Neural cell (in vitro differentiated cells): ENCODE results near the gene ACRV1. TPM values are rescaled to one million over a fixed set of nuclear protein-coding genes. Genes with fewer than 3 reads are reported as not detected.
"Not testable (repeated sequence)": the region's sequence is repeated elsewhere in the genome, so short reads cannot be mapped to it uniquely, and the experiment has no call there.

Experiments
- H2AFZ ChIP-seq: fragments of 200-600, 300-800 bp; sonication (generic), shearing (Covaris generic); 2 replicates; pipeline ENCODE4 v1.6.0; 2014; ENCODE audit warnings: low read depth, mild to moderate bottlenecking, antibody characterized with exemption, low read length, moderate library complexity
- H3F3A ChIP-seq: fragments of 200-600 bp; shearing (Covaris generic); 2 replicates; pipeline ENCODE4 v1.6.1; 2016; ENCODE audit warnings: mild to moderate bottlenecking, moderate library complexity, mixed read lengths, antibody characterized with exemption, low read length; ENCODE audit not compliant: insufficient read depth, poor library complexity, severe bottlenecking
- H3K27ac ChIP-seq: fragments of 200-600, 300-800 bp; sonication (generic), shearing (Covaris generic); 2 replicates; pipeline ENCODE4 v1.5.1; 2014; ENCODE audit warnings: mild to moderate bottlenecking, low read length, moderate library complexity
- H3K27me3 ChIP-seq: fragments of 300-800, 200-600 bp; sonication (generic), shearing (Covaris generic); 2 replicates; pipeline ENCODE4 v1.6.0; 2014; ENCODE audit warnings: mild to moderate bottlenecking, low read depth, low read length, moderate library complexity; ENCODE audit not compliant: insufficient read depth
- H3K36me3 ChIP-seq: fragments of 300-800, 200-600 bp; sonication (generic), shearing (Covaris generic); 2 replicates; pipeline ENCODE4 v1.5.1; 2014; ENCODE audit warnings: mild to moderate bottlenecking, antibody characterized with exemption, low read length, moderate library complexity; ENCODE audit not compliant: insufficient read depth
- H3K4me2 ChIP-seq: fragments of 300-800, 200-600 bp; sonication (generic), shearing (Covaris generic); 2 replicates; pipeline ENCODE4 v1.6.0; 2014; ENCODE audit warnings: mild to moderate bottlenecking, low read length
- H3K4me3 ChIP-seq: fragments of 300-800, 200-600 bp; sonication (generic), shearing (Covaris generic); 2 replicates; pipeline ENCODE4 v1.5.1; 2014; ENCODE audit warnings: mild to moderate bottlenecking, low read length, moderate library complexity
- H3K79me2 ChIP-seq: fragments of 200-600 bp; shearing (Covaris generic); replicated peaks from 2 replicates; pipeline ENCODE4 v1.6.0; 2014; ENCODE audit warnings: mild to moderate bottlenecking, low read length, moderate library complexity; ENCODE audit not compliant: insufficient read depth
- H3K9ac ChIP-seq: fragments of 300-800, 200-600 bp; sonication (generic), shearing (Covaris generic); 2 replicates; pipeline ENCODE4 v1.6.1; 2016; ENCODE audit warnings: mild to moderate bottlenecking, low read length, mixed read lengths
- H3K9me2 ChIP-seq: fragments of 200-600 bp; shearing (Covaris generic); 2 replicates; pipeline ENCODE4 v1.6.1; 2016; ENCODE audit warnings: mild to moderate bottlenecking, low read length, mixed read lengths; ENCODE audit not compliant: insufficient read depth
- H3K9me3 ChIP-seq: fragments of 200-600, 300-800 bp; sonication (generic), shearing (Covaris generic); 2 replicates; pipeline ENCODE4 v1.6.1; 2016; ENCODE audit warnings: mild to moderate bottlenecking, mixed run types, low read length, moderate library complexity, mixed read lengths
- H4K20me1 ChIP-seq: fragments of 200-600 bp; shearing (Covaris generic); 2 replicates; pipeline ENCODE4 v1.6.1; 2016; ENCODE audit warnings: mild to moderate bottlenecking, mixed run types; ENCODE audit not compliant: insufficient read depth
- EP300 ChIP-seq: fragments of 450-650 bp; conservative IDR thresholded peaks from 2 replicates; pipeline ENCODE4 v1.6.1; 2014; ENCODE audit warnings: antibody characterized with exemption, mild to moderate bottlenecking, moderate library complexity; ENCODE audit not compliant: poor library complexity, severe bottlenecking
- EZH2 ChIP-seq: fragments of 200-600, 300-800 bp; shearing (Covaris generic), sonication (generic); IDR thresholded peaks from 2 replicates; pipeline ENCODE4 v1.6.1; 2014; ENCODE audit warnings: antibody characterized with exemption, low read length, borderline replicate concordance, mild to moderate bottlenecking; ENCODE audit not compliant: insufficient read depth, poor library complexity, severe bottlenecking
- MXI1 ChIP-seq: fragments of 450-650 bp; conservative IDR thresholded peaks from 2 replicates; pipeline ENCODE4 v1.6.1; 2014; ENCODE audit warnings: antibody characterized with exemption, mild to moderate bottlenecking; ENCODE audit not compliant: poor library complexity, severe bottlenecking
- POLR2AphosphoS5 ChIP-seq: IDR thresholded peaks from 2 replicates; pipeline ENCODE4 v1.6.1; 2012
- RAD21 ChIP-seq: fragments of 450-650 bp; conservative IDR thresholded peaks from 2 replicates; pipeline ENCODE4 v1.6.1; 2014; ENCODE audit warnings: antibody characterized with exemption, mild to moderate bottlenecking, moderate library complexity
- SMC3 ChIP-seq: fragments of 450-650 bp; conservative IDR thresholded peaks from 2 replicates; pipeline ENCODE4 v1.6.1; 2014; ENCODE audit warnings: antibody characterized with exemption, mild to moderate bottlenecking, moderate library complexity; ENCODE audit not compliant: poor library complexity
- TAF1 ChIP-seq: IDR thresholded peaks from 2 replicates; pipeline ENCODE4 v1.6.1; 2012; ENCODE audit warnings: low read depth
- polyA plus RNA-seq: library from polyadenylated mRNA; depleted of rRNA; stranded (reverse); fragments of >200 nt; gene quantifications from 2 replicates; pipeline ENCODE4 v1.2.3, GENCODE V29; 2014
- TF ChIP-seq, protein P1 (sequence below): IDR thresholded peaks from 2 replicates; pipeline ENCODE4 v1.6.1; 2012; ENCODE audit warnings: borderline replicate concordance
- TF ChIP-seq, protein P2 (sequence below): fragments of 450-650 bp; IDR thresholded peaks from 2 replicates; pipeline ENCODE4 v1.5.1; 2014; ENCODE audit warnings: antibody characterized with exemption, mild to moderate bottlenecking, moderate library complexity; ENCODE audit not compliant: poor library complexity, severe bottlenecking

The ACRV1 gene
- polyA plus RNA-seq, 1 donor from 2014 or later, result 0.52 TPM

DNA sequence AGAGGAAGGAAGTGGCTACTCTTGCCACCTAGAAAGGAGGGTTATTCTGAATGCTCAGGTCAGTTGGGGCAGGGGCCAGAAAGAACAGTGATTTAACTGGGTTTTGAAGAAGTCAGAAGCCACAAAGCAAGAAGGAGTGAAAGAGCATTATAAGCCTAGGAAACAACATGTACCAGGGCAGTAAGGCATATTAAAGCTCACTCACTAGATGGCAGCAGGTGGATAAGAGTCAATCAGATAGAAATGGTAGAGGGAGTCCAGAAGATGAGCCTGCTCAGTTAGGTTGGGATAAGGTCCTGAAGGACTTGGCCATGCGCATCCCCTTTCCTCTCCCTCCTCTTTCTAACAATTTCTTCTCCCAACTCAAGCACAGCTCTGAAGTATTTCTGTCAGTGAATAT is 43.5 kb upstream of the ACRV1 start:
- H3K4me2 ChIP-seq, result no peak overlapping the region
- no peak overlapping the region for H3K9ac ChIP-seq
- H3K79me2 ChIP-seq, result no peaks in the 10 kb centered on the region
- no peaks in the 10 kb centered on the region for H3K27me3 ChIP-seq
- H3K4me3 ChIP-seq, result no peak overlapping the region
- H3F3A ChIP-seq, result no peaks in the 10 kb centered on the region
- H3K27ac ChIP-seq, result no peak overlapping the region
- no peaks in the 10 kb centered on the region for H3K9me2 ChIP-seq
- TF ChIP-seq MXI1 (no peak), RAD21 (peak; percentile 11), EZH2 (no peak)
- H3K36me3 ChIP-seq, result no peaks in the 10 kb centered on the region
- no peak overlapping the region for H2AFZ ChIP-seq
- H4K20me1 ChIP-seq, result no peaks in the 10 kb centered on the region
- H3K9me3 ChIP-seq, result no peaks in the 10 kb centered on the region

DNA sequence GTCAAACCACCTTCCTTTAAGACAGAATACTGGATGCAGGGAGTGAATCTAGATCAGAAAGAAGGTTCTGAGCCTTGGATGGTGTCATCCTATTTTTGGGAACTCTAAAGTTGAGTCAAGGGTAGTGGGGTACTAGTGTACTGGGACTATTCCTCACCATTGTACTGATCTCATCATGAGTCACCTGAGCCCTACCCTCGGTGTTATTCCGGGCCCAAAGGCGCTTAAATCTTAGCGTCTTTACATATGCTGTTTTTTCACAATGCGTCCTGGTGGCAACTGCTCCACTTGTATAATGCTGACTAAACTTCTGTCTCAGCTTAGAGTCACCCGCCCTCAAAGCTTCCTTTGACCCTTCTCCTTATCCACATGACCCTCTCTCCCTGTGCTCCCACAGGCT is 40.1 kb upstream of the ACRV1 start:
- Histone ChIP-seq H3K4me2 (no peak overlapping the region), H3K79me2 (no peaks in the 10 kb centered on the region), H3K36me3 (no peaks in the 10 kb centered on the region), H3K27ac (no peak overlapping the region), H3K27me3 (no peaks in the 10 kb centered on the region), H3K9me3 (no peaks in the 10 kb centered on the region), H4K20me1 (no peaks in the 10 kb centered on the region), H3K9ac (no peak overlapping the region), H2AFZ (no peak overlapping the region), H3F3A (no peaks in the 10 kb centered on the region), H3K9me2 (no peaks in the 10 kb centered on the region), H3K4me3 (no peak overlapping the region)
- TF ChIP-seq TAF1 (no peak), EP300 (no peak), SMC3 (no peak), EZH2 (no peak), RAD21 (no peak), MXI1 (no peak), POLR2AphosphoS5 (no peak)
- TF ChIP-seq, protein P1, sequence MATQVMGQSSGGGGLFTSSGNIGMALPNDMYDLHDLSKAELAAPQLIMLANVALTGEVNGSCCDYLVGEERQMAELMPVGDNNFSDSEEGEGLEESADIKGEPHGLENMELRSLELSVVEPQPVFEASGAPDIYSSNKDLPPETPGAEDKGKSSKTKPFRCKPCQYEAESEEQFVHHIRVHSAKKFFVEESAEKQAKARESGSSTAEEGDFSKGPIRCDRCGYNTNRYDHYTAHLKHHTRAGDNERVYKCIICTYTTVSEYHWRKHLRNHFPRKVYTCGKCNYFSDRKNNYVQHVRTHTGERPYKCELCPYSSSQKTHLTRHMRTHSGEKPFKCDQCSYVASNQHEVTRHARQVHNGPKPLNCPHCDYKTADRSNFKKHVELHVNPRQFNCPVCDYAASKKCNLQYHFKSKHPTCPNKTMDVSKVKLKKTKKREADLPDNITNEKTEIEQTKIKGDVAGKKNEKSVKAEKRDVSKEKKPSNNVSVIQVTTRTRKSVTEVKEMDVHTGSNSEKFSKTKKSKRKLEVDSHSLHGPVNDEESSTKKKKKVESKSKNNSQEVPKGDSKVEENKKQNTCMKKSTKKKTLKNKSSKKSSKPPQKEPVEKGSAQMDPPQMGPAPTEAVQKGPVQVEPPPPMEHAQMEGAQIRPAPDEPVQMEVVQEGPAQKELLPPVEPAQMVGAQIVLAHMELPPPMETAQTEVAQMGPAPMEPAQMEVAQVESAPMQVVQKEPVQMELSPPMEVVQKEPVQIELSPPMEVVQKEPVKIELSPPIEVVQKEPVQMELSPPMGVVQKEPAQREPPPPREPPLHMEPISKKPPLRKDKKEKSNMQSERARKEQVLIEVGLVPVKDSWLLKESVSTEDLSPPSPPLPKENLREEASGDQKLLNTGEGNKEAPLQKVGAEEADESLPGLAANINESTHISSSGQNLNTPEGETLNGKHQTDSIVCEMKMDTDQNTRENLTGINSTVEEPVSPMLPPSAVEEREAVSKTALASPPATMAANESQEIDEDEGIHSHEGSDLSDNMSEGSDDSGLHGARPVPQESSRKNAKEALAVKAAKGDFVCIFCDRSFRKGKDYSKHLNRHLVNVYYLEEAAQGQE, result no peak
- TF ChIP-seq, protein P2, sequence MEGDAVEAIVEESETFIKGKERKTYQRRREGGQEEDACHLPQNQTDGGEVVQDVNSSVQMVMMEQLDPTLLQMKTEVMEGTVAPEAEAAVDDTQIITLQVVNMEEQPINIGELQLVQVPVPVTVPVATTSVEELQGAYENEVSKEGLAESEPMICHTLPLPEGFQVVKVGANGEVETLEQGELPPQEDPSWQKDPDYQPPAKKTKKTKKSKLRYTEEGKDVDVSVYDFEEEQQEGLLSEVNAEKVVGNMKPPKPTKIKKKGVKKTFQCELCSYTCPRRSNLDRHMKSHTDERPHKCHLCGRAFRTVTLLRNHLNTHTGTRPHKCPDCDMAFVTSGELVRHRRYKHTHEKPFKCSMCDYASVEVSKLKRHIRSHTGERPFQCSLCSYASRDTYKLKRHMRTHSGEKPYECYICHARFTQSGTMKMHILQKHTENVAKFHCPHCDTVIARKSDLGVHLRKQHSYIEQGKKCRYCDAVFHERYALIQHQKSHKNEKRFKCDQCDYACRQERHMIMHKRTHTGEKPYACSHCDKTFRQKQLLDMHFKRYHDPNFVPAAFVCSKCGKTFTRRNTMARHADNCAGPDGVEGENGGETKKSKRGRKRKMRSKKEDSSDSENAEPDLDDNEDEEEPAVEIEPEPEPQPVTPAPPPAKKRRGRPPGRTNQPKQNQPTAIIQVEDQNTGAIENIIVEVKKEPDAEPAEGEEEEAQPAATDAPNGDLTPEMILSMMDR, result no peak

DNA sequence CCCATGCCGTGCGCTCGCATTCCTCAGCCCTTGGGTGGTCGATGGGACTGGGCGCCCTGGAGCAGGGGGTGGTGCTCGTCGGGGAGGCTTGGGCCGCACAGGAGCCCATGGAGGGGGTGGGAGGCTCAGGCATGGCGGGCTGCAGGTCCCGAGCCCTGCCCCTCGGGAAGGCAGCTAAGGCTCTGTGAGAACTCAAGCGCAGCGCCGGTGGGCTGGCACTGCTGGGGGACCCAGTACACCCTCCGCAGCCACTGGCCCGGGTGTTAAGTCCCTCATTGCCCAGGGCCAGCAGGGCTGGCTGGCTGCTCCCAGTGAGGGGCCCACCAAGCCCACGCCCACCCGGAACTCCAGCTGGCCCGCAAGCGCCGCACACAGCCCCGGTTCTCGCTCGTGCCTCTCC is 24.0 kb upstream of the ACRV1 start:
- not testable (repeated sequence) for H3K36me3 ChIP-seq, H3K4me3 ChIP-seq, H3K9me3 ChIP-seq, H3K27me3 ChIP-seq, H2AFZ ChIP-seq, H3F3A ChIP-seq, H3K9ac ChIP-seq, H3K4me2 ChIP-seq, H4K20me1 ChIP-seq, H3K27ac ChIP-seq, H3K79me2 ChIP-seq, H3K9me2 ChIP-seq
